Activated gamma-delta T cell treated with anti-CD3 and anti-CD28 coated beads, Interleukin-2, amount 50 U/mL, for 16 hours (primary cell): ENCODE data around the gene CDH22.

Source experiments
- DNase-seq: peaks from one replicate; pipeline ENCODE4 v3.0.0-alpha.2; 2020; ENCODE audit warnings: low read depth

Gene CDH22

DNA sequence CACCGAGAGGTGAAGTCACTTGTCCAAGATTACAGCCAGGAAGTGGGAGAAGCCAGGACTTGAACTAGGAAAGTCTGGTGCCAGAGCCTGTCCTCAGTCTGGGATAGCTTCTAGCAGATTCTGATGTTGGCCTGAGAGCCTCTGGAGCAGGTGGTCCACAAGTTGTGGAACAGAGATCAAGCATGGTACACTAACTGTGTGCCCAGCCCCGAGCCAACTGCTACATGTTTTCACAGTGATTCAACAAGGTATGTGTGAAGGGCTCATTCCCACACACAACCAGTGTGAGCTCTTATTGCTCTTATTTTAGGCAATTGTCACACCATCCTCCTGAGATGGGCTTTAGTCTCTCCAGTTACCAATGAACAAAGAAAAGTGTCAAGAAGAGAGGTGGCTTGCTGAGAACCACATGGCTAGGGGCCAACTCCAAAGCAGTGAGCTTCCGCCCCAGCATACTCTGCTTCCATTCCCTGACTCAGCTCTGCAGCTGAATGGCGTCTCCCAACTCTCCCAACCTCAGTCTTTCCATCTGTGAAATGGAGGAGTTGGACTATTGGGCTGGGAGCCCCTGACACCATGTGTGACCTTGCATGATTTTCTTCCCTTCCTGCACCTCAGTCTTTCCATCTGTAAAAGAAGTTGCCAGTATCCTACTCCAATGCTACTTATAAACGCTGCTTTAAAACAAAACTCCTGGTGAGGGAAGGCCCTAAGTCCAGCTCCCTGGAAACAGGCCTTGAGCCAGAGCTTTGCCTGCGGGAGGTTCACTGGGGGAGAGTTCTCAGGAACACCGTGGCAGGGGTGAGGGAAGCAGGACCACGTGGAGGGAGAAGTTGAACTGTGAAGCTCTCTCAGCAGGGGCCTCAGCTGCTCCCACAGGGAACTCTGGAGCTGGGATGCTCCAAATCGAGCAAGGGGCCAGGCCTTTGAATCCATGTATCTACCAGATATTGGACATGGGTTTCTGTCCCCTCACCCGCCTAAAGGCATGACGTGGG, 40.9 kb downstream of the CDH22 start:
- no peak for DNase-seq

DNA sequence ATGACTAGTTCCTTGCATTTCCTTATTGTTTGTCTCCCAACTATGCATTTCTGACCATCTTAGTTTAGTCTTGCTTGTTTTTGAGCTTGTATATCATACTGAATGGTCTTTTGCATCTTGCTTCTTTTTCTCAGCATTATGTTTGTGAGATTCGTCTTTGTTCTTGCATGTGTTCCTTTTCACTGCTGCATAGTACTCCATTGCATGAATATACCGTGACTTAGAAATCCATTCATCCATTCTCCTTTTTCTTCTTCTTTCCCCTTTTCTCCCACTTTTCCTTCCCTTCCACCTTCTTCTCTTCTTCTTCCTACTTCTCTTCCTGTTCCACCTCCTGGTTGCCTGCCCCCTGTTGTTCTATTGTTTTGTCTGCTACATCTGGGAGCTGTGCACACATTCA, 42.8 kb downstream of the CDH22 start:
- no peak for DNase-seq

DNA sequence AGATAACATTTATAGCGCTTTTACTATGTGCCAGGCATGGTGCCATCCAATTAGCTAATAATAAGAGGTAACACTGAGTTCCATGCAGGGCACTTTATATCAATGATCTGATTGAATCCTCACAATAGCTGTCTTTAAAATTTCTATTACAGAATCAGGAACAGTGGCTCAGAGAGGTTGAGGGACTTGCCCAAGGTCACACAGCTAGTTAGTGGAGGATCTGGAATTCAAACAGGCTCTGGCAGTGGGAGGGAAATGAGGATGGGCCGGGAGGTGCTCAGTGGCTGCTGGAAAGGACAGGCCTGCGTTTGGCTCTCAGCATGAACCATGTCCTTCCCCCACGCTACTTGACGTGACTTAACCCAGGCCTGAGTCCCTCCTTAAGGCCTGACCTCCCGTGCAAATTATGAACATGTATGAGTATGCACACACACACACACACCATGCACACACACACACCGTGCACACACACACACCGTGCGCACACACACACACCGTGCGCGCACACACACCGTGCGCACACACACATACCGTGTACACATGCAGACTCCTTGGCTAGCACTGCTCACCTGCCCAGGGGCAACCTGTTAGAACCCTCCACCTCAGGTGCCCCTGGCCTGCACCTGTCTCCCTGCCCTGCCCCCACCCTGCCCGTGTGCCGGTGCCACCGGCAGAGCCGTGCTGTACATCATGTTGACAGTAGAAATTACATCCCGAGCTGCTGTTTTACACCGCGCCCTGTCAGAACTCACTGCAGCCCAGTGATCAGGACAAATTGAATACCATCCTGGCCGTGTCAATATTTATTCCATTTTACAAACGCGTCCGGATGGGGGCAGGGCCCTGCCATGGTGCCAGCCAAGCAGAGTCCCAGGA, 43.7 kb downstream of the CDH22 start:
- DNase-seq, result no peak

DNA sequence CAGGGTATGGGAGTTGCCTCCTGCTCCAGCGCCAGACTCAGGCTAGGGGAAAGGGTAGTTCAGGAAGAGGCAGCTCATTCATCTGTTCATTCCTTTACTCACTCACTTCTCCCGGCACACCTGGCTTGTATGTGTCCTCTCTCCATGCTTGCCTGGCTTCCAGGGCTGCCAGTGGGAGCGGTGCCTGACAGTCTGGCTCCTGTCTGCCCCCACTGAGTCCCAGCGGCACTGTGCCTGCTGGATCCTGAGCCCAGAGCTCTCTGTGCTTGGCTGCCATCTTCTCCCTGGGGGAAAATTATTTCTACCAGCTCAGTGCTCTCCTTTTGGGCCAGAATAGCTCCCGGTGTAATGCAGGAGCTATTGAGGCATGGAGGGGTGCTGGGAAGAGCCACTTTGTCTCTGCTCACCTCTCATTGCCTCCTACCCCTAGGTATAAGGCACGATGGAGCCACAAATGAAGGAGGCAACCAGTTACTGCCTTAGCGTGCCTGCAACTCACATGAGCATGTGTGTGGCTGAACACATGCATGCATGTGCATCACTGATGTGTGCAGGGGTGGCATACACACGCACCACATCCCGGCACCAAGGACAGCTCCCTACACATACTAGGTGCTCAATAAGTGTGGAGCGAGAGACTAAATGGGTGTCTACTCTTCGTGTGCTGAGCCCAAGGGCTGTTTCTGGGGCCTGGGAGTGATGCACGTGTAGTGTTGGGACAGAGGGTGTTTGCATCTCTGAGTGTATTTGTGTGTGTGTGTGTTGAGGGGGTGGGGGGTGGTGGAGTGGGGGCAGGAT, 46.6 kb downstream of the CDH22 start:
- no peak for DNase-seq

DNA sequence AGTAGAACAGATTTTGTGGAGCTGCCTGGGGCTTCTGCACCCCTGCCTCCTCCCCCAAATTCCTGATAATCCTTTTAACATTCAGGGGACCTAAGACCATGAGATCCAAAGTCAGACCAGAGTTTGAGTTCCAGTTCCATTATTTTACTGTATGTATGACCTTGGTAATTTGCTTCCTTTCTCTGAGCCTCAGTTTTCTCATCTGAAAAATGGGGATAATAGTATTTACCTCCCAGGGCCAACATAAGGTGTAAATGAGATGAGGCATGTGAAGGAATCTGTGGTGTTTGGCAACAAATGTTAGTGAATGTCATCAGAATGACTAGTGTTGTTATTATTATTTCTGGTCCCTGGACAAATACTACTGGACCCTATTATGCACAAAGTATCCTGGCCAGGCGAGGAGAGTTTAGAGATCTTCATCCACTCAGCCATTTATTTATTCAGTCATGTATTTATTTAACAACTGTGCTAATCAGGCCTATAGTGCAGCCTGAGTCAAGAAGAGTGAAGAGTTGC, 47.3 kb downstream of the CDH22 start:
- DNase-seq, result no peak

DNA sequence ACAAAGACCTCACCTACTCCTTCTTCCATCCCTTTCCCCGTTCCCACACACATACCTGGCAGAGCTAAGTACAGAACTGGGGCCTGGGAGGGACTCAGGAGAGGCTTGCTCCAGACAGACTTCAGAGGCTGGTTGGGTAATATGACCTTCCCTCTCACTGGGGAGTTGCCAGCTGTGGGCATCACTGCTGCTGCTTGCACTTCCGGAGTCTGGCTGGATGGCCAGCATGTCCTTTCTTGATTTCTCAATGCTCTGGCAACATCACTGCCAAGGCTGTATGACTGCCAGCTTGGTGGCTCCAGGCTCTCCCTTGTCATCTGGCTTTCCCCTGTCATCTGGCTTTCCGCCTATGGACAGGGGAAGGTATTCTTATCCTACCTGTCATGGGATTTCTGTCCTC, 47.8 kb downstream of the CDH22 start:
- no peak for DNase-seq

DNA sequence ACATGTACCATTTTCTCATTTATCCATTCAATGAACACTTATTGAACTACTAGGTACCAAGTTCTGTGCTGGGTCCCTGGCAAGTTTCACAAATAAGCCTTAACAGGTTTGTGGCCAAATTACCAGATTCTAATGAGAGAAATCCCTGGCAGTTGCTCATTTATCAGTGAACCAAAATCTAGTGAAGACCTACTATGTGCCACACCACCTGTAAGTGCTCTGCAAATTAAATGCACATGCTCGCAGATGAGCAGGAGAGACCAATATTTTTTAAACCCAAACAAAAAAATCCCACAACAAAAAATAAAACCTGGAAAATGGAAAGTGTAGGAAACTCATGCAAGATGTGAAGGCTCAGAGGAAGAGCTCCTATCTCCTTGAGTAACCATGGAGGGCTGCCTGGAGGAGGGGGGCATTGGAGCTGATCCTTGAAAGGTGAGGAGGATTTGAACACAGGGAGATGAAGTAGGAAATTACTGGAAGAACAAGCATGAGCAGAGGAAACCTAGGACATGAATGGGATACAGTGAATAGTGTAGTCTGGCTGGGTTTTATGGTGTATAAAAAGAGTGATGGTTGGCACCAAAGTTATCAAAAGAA, 48.9 kb downstream of the CDH22 start:
- no peak for DNase-seq

DNA sequence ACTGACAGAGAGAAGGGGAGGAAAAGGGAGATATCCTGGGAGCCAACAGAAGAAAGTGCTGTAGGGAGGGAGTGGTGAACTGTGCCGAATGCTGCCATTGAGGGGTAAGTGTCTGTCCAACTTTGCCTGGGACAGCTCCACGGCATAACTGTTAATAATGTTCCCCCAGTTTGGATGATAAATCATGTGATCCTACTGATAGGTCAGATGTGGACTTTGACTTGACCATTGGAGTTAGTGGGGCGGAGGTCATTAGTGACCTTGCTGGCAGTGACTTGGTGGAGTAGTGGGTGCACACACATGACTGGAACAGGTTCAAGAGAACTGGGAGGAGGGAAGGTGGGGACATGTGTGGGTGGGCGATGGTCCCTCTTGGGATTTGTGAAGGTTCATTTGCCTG, 50.4 kb downstream of the CDH22 start:
- no peak for DNase-seq

DNA sequence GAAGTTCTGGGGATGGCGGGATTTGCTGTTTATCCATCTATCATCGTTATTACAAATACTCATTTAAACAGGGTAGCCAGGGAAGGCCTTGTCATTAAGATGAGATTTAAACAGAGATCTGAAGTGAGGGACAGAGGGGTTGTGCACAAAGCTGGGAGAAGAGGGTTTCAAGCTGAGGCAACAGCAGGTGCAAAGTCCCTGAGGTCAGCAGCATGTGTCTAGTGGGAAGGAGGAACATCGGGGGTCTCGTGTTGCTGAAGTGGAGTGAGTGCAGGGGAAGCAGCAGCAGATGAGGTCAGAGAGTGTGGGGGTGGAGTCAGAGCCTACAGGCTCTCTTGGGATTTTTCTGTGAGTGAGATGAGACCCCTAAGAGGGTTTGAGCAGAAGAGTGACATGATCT, 52.0 kb downstream of the CDH22 start:
- no peak for DNase-seq

DNA sequence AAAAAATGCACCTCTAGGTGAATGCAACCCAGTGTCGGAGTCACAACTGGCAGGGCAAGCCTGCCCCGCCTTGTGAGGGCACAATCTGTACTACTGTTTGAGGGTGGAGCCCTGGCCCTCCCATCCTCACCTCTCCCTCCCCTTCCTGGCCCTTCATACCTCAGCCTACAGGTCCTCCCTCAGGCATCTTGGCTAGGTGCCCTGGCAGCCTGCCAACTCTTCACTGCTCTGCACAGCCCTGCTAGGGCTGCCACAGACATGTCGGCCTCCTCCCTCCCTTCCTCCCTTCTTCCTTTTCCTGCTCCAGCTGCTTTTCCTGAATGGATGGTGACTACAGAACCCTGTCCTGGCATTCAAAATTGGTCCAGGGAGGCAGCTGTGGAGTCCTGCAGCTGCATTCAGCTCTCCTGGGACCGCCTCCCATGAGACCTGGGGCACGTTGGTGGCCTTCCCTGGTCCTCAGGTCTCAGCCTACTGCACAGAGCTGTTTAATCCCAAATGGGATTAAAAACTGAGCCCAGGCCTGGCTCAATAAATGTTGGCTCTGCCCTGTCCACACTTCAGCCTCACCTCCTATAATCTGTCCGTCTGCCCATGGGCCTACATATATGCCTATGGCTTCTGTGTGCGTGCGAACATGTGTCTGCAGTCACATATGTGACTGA, 52.7 kb downstream of the CDH22 start:
- DNase-seq, result no peak

DNA sequence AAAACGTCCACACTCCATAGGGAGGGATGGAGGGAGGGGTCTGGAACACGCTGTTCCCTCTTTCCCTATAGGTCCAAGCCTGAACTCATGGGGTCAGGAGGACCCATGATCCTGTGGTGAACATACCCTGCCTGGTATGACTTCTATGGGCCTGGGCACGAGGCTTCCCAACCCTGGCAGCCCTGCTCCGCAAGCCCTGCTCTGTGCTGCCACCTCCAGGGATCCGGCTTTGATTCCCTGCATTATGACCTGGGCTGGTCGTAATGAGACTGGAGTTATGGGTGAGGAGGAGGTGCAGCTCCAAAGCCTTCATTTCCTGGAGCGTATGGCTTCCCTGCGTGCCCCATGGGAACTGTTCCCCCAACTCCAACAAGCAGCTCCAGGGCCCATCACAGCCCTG, 54.9 kb downstream of the CDH22 start:
- no peak for DNase-seq

DNA sequence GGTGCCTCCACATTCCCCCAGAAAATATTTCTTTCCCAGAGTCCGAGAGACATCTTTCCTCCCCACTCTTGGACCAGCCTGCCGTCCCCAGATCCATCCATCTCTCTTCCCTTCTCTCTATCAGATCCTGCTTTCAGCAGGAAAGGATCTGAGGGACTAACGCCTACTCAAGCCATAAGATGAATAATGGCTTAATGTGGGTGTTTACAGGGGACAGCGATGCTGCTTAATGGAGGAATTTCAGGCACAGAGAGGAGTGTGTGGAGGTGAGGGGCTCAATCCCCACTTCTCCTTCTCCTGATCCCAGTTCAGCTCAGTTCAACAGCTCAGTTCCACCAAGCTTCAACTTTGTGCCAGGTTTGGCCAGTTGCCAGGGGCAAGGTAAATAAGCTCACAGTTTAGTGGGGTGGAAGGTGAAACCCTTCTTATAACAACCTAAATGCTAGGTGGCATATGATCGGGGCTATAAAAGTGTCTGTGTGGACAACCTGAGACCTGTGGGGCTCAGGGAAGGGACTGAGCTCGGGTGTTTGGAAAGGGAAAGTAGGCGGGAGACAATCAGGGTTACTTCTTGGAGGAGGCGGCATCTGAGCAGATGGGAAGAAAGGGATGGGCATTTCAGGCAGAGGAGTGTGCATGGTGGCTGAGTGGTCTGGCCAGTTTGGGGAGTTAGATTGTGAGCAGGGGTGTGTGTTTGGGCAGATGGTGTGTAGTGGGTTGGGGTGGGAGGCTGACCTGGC, 55.8 kb downstream of the CDH22 start:
- no peak for DNase-seq

DNA sequence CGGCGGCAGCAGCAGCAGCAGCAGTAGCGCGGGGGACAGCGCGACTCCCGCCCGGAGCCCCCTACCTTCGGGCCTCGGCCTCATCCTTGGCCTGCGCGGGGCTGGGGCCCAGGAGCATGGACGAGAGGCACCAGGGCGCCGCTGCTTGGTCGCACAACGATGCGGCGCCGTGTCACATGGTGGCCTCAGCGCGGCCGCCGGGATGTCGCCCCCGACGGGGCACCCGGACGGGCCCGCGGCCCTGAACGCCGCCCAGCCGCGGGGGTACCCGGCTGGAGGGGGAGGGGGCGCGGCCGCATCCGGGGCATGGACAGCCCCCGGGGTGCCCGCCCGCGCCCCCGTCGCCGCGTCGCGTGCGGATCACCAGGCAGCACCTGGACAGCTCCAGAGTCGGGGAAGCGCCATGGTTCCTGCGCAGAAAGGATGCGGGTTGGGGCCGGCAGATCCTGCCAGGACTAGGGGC, 57.1 kb downstream of the CDH22 start:
- DNase-seq, result no peak

DNA sequence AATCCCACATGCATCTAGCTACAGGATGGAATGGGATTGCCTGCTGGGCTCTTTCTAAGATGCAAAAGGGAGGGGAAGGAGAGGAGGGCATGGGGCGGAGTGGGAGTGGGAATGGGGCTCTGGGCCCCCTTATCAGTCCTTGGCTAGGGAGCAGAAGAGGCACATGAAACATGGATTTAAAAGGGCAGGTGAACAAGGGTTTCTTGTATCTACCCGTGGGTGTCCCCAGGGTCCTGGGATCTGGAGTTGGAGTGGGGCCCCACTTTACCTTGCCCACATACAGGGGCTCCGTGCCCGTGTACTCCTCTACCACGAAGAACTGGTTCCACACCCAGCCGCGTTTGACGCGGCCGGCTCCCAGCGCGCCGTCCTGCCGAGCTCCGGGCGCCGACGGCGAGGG, 57.5 kb downstream of the CDH22 start:
- no peak for DNase-seq

DNA sequence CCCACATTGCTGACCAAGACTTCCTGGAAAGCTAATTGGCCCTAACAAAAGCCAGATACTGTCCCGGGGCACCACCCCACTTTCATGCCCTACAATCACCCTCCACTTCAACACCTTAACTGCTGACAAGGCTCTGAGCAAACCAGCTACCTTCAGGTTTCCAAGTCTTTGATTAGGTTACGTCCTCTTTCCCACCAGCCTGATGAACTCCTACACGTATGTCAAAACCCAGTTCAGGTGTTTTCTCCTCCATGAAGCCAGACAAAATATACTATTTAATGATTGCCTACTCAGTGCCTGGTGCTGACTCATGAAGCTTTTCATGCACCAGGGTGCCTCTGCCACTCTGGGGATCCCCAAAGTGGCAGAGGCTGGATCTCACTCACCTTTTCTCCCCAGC, 58.6 kb downstream of the CDH22 start:
- DNase-seq, result no peak

DNA sequence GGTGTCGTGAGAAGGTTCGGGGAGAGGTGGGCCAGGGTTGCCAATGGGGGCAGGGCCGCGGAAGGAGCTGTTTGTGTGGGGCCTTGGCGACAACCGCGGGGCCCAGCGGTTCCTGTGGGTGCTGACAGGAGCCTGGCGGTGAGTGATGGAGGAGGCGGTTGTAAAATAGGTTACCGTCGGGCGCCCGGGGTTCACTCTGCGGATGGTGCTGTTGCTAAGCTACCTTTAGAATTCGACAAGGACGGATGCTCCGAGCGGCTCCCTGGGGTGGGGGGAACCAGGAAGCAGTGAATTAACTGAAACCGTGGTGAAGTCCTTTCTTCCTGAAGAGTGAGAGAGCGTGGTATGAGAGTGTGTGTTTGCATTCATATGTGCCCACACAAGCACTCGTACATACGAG, 61.7 kb downstream of the CDH22 start:
- DNase-seq, result no peak

DNA sequence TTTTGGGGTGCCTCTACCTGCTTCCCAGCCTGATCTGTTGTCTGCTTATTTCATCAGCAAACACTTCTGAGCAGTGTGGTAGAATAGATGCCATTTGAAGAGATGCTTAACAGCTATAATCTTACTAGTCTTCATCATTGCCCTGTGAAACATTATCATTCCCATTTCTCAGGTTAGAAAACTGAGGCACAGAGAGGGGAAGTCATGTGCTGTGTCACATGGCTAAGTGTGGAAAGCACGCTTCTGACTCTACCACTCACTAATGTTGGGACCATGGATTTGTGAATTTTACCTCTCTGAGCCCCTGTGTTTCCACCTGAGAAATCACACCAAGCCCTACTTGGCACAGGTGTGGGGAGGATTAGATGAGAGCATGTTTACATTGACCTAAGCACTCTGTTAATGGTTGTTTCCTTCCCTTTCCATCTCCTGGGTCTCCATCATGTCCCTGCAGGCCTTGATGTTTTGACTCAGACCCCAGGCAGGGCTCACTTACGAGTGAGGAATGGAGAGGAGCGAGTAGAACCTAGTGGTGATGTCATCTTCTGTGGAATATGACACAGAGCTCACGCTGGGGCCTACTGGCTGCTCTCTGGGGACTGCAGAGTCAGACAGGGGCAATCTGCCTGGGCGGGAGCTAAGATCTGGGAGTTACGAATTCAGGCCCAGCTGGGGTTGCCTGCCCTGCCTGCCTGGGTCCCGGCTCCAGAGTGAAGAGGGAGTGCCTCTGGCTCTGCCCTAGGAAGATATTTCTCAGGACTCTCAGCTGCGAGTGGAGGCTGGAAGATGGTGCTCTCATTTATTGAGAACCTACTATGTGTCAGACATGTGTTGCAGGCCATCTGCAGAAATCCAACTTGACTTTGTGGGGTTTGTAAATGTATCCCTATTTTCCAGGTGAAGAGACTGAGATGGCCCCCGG, 64.3 kb downstream of the CDH22 start:
- DNase-seq, result no peak

DNA sequence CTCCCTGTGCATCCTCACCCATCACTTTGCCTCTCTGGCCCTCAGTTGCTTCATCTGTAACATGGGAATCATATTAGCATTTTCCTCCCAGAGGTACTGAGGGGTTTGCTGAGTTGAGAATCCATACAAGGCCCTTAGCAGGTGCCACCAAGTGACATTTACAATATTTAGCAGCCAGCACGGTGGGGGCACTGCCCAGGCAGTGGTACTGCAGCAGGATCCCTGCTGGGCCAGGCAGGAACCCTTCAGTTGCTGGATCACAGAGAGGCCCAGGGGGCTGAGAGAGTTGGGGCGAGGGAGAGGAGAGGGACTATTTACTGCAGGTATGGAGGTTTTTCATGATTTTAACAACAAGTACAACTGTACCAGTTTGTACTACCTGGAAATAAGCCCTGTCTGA, 65.9 kb downstream of the CDH22 start:
- no peak for DNase-seq

DNA sequence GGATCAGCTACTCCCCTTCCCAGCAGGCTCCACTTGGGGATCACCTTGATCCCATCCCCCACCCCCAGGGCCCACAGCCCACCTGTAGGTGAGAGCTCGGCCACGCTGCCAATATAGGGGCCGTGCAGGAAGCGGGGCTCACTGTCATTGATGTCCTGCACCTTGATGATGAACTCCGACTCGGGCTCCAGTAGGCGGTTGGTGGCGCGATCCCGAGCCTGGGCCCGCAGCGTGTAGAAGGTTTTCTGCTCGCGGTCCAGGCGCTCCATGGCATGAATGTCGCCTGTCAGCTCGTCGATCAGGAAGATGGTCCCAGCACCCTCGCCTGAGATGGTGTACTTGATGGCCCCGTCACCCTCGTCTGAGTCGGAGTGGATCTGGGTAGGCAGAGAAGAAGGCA, 67.4 kb downstream of the CDH22 start:
- no peak for DNase-seq
